Gastroesophageal sphincter (tissue), 3 donors: ENCODE measurements around the gene SPSB3.

Experiments used
- CTCF ChIP-seq, 4 experiments: fragments of 200-600 bp in 2 of 4; fragments of 450-650 bp in 2 of 4; sonication (generic) in 1 of 4; IDR thresholded peaks; one replicate each; pipeline ENCODE4 v1.5.1; 2017 to 2019; ENCODE audit warnings: antibody characterized with exemption in 4 of 4, mild to moderate bottlenecking in 2 of 4, moderate library complexity in 2 of 4
- POLR2A ChIP-seq, 2 donors: fragments of 450-650 bp; IDR thresholded peaks; one replicate each; pipeline ENCODE4 v1.6.1; 2017; ENCODE audit warnings: antibody characterized with exemption in 2 of 2, mild to moderate bottlenecking in 2 of 2, moderate library complexity in 1 of 2
- POLR2AphosphoS5 ChIP-seq: sonication (generic); formaldehyde crosslinking; IDR thresholded peaks from one replicate; pipeline ENCODE4 v1.6.1; 2017; ENCODE audit warnings: antibody characterized with exemption

DNA sequence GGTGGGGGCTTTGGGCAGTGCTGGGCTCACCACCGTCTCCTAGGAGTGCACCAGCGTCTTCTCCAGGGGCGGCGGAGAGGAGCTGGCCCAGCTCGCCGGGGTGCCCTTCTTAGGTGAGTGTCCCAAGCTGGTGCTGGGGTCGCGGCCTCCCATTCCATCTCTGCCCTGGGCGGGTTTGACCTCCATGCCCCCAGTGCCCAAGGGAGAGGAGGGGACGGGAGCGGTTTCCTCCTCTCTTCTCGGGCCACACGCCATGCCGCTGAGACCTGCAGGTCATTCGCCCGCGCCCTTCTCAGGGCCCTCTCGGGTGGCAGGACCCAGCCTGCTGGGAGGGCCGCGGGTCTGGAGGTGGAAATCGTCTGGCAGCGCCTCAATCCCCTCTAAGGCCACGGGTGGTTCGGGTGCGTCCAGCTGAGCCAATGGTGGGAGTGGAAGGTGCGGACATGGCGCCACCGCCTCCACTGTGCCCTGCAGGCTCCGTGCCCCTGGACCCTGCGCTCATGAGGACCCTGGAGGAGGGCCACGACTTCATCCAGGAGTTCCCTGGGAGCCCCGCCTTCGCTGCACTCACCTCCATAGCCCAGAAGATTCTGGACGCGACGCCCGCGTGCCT is 5.8 kb upstream of the SPSB3 start:
- TF ChIP-seq POLR2A (IDR thresholded peaks at IDR 0.05) (no peak), CTCF (IDR thresholded peaks at IDR 0.05) (no peak), POLR2AphosphoS5 (no peak)
